ENCODE results near the gene SHISA8.

DNA sequence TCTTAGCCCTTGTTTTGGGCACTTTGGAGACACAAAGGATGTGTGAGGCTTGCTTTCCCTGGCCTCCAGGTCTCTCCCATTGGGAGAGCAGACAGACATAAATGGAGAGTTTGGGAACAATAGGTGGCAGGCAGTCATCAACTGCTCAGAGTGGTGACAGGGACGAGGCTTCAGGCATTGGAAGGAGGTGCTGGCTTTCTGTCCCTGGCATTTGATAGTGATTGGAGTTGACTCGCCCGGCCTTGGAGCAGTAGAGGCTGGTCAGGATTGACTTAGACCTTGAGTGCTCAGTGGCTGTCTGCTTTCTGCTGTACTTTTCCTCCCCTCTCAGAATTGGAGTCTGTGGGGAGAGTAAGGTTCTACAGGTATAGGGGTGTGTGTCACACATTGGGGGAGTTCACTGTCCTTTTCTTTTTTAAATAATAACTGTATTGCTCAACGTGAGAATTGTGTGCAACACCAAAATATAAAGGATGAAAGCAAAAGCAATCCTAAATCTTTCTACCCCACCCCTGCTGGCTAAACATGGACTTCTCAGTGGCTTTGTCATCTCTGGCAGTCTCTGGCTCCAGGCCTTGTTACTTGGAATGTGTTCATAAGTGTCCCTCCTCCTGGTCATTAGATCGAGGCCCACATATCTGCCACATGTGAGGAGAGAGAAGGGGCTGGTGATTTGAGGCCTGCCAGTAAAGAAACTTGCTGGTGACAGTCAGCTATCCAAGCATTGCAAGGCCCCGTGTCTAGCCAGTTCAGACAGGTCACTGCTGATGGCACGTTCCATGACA lies 21.1 kb downstream of the SHISA8 start:
- TF ChIP-seq, protein P1, sequence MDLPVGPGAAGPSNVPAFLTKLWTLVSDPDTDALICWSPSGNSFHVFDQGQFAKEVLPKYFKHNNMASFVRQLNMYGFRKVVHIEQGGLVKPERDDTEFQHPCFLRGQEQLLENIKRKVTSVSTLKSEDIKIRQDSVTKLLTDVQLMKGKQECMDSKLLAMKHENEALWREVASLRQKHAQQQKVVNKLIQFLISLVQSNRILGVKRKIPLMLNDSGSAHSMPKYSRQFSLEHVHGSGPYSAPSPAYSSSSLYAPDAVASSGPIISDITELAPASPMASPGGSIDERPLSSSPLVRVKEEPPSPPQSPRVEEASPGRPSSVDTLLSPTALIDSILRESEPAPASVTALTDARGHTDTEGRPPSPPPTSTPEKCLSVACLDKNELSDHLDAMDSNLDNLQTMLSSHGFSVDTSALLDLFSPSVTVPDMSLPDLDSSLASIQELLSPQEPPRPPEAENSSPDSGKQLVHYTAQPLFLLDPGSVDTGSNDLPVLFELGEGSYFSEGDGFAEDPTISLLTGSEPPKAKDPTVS (IDR thresholded peaks at IDR 0.05; ENCODE audit: low read depth, low read length): no peak
- TF ChIP-seq POLR2AphosphoS5 (IDR thresholded peaks at IDR 0.05; ENCODE audit: low read length): no peak
- TF ChIP-seq, protein P2, sequence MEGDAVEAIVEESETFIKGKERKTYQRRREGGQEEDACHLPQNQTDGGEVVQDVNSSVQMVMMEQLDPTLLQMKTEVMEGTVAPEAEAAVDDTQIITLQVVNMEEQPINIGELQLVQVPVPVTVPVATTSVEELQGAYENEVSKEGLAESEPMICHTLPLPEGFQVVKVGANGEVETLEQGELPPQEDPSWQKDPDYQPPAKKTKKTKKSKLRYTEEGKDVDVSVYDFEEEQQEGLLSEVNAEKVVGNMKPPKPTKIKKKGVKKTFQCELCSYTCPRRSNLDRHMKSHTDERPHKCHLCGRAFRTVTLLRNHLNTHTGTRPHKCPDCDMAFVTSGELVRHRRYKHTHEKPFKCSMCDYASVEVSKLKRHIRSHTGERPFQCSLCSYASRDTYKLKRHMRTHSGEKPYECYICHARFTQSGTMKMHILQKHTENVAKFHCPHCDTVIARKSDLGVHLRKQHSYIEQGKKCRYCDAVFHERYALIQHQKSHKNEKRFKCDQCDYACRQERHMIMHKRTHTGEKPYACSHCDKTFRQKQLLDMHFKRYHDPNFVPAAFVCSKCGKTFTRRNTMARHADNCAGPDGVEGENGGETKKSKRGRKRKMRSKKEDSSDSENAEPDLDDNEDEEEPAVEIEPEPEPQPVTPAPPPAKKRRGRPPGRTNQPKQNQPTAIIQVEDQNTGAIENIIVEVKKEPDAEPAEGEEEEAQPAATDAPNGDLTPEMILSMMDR (IDR thresholded peaks at IDR 0.05 in 2 of 3, conservative IDR thresholded peaks at IDR 0.05 in 1 of 3; ENCODE audit: control insufficient read depth in 2 of 3, extremely low read depth in 1 of 3, insufficient read depth in 1 of 3, low read depth in 3 of 3, low read length in 3 of 3): no peak
